GM21737 (cell line): ENCODE measurements around the gene POLR1A.
A peak's percentile ranks its signal among the peaks of the same experiment; 100 is the strongest.

Source experiments
- ATAC-seq: cut with Tn5 transposase; IDR thresholded peaks from one replicate; pipeline ENCODE4 v1.9.1; 2021; ENCODE audit warnings: mild to moderate bottlenecking, moderate library complexity; ENCODE audit not compliant: unreplicated experiment

The POLR1A gene

GRCh38 chr2:86105252-86105968 is at the start of gene POLR1A:
TSS of gene POLR1A (minus strand) at chr2:86105886. CDS start at chr2:86105776, 110 bp downstream.
- ATAC-seq, result peak; percentile 69

GRCh38 chr2:86150502-86150901 is 44.8 kb upstream of the POLR1A start:
- ATAC-seq, result no peak

- no peak for ATAC-seq
Observed at GRCh38 chr2:86147793-86148192, 42.1 kb upstream of the POLR1A start.

- no peak for ATAC-seq
Observed at GRCh38 chr2:86143926-86144685, 38.4 kb upstream of the POLR1A start.

- ATAC-seq, result no peak
Observed at GRCh38 chr2:86143307-86143706, 37.6 kb upstream of the POLR1A start.

- ATAC-seq, result no peak
Observed at GRCh38 chr2:86142436-86143257, 37.0 kb upstream of the POLR1A start.

GRCh38 chr2:86140969-86141392 is 35.3 kb upstream of the POLR1A start:
- ATAC-seq, result no peak

GRCh38 chr2:86139981-86140380 is 34.3 kb upstream of the POLR1A start:
- ATAC-seq, result no peak

GRCh38 chr2:86138736-86139625 is 33.3 kb upstream of the POLR1A start:
- no peak for ATAC-seq

- no peak for ATAC-seq
Observed at GRCh38 chr2:86136141-86136540, 30.5 kb upstream of the POLR1A start.

- ATAC-seq, result no peak
Observed at GRCh38 chr2:86135653-86136052, 30.0 kb upstream of the POLR1A start.

- ATAC-seq, result no peak
Observed at GRCh38 chr2:86134709-86135108, 29.0 kb upstream of the POLR1A start.

GRCh38 chr2:86124683-86125082 is 19.0 kb upstream of the POLR1A start:
- ATAC-seq, result no peak

GRCh38 chr2:86123328-86123925 is 17.7 kb upstream of the POLR1A start:
- no peak for ATAC-seq

GRCh38 chr2:86118130-86118529 is 12.4 kb upstream of the POLR1A start:
- no peak for ATAC-seq

- ATAC-seq, result no peak
Observed at GRCh38 chr2:86107031-86107430, 1.3 kb upstream of the POLR1A start.

- ATAC-seq, result peak; percentile 87
Observed at GRCh38 chr2:86105969-86106945, 571 bp upstream of the POLR1A start, which contains the start of gene PTCD3. TSS of gene PTCD3 (plus strand) at chr2:86106235. CDS start at chr2:86106248, 13 bp downstream.

- no peak for ATAC-seq
Observed at GRCh38 chr2:86102157-86102556, 3.5 kb downstream of the POLR1A start.

- no peak for ATAC-seq
Observed at GRCh38 chr2:86097913-86098312, 7.8 kb downstream of the POLR1A start.
